Urinary bladder (tissue), 4 donors: Measurements from ENCODE around the gene ALDH1L2. TPM values are rescaled to one million over a fixed set of nuclear protein-coding genes. Genes with fewer than 3 reads are reported as not detected.

Source experiments
- DNase-seq: peaks from one replicate; pipeline ENCODE4 v3.0.0-alpha.2; 2015; ENCODE audit errors: extremely low spot score
- H3K27ac ChIP-seq: one replicate; pipeline ENCODE4 v1.5.1; 2013; ENCODE audit warnings: low read depth, mild to moderate bottlenecking, moderate library complexity
- H3K36me3 ChIP-seq: one replicate; pipeline ENCODE4 v1.6.1; 2013; ENCODE audit warnings: mild to moderate bottlenecking, moderate library complexity; ENCODE audit not compliant: insufficient read depth
- H3K4me1 ChIP-seq: one replicate; pipeline ENCODE4 v1.6.1; 2013; ENCODE audit warnings: mild to moderate bottlenecking, moderate library complexity; ENCODE audit not compliant: insufficient read depth
- H3K4me3 ChIP-seq: one replicate; pipeline ENCODE4 v1.5.1; 2013; ENCODE audit warnings: low read depth, low read length
- WGBS: extraction: QIAGEN DNeasy Blood & Tissue Kit; methylation state at CpG from one replicate; pipeline ENCODE4 v1.1.7; 2013; 5-methylcytosine and 5-hydroxymethylcytosine counted together
- polyA plus RNA-seq: library from polyadenylated mRNA; stranded (reverse); fragments of 200-250 nt; gene quantifications from one replicate; pipeline ENCODE4 v1.2.3, GENCODE V29; 2013
- total RNA-seq: library from RNA; depleted of rRNA; stranded (reverse); fragments of >200 nt; gene quantifications from one replicate; pipeline ENCODE4 v1.2.3, GENCODE V29; 2014
- donor health status: healthy with polysubstance abuse.
- donor health status: healthy.

ALDH1L2 gene
- total and polyA plus RNA-seq, 2 donors = 7.8 to 27.7 TPM

GRCh38 chr12:104974626-104975290 lies 109.5 kb downstream of the ALDH1L2 start:
- no peak overlapping the region for H3K4me3 ChIP-seq
- H3K36me3 ChIP-seq = no peaks in the 10 kb centered on the region
- DNase-seq = no peak
- WGBS = 85% methylated on average over 7 of the region's 7 CpGs
- H3K27ac ChIP-seq = no peak overlapping the region
- no peaks in the 10 kb centered on the region for H3K4me1 ChIP-seq

- 94% methylated on average over 5 of the region's 5 CpGs for WGBS
- no peak for DNase-seq
- Histone ChIP-seq H3K4me1 (no peaks in the 10 kb centered on the region), H3K36me3 (no peaks in the 10 kb centered on the region), H3K27ac (no peak overlapping the region), H3K4me3 (no peak overlapping the region)
These were observed 111.0 kb downstream of the ALDH1L2 start for GRCh38 chr12:104973250-104973649.

- Histone ChIP-seq H3K36me3 (no peaks in the 10 kb centered on the region), H3K4me1 (no peaks in the 10 kb centered on the region), H3K4me3 (no peak overlapping the region), H3K27ac (no peak overlapping the region)
- no peak for DNase-seq
- whole genome bisulfite sequencing = 65% methylated on average over 5 of the region's 5 CpGs
These were observed 113.0 kb downstream of the ALDH1L2 start for GRCh38 chr12:104971306-104971705.

Other genes with a start within 250 kb of the ALDH1L2 start
- gene SLC41A2, start 126.2 kb downstream of the ALDH1L2 start, total RNA-seq = 27.5 TPM
- 3.3 TPM for gene SLC41A2, start 126.2 kb downstream of the ALDH1L2 start, polyA plus RNA-seq
- 7.2 TPM for gene NOPCHAP1, start 98.1 kb downstream of the ALDH1L2 start, total RNA-seq
- 6.1 TPM for gene NOPCHAP1, start 98.1 kb downstream of the ALDH1L2 start, polyA plus RNA-seq
- gene WASHC4, start 23.3 kb upstream of the ALDH1L2 start, total RNA-seq = 209 TPM
- gene WASHC4, start 23.3 kb upstream of the ALDH1L2 start, polyA plus RNA-seq = 18.3 TPM
- gene APPL2, start 151.7 kb upstream of the ALDH1L2 start, total RNA-seq = 51.0 TPM
- 14.6 TPM for gene APPL2, start 151.7 kb upstream of the ALDH1L2 start, polyA plus RNA-seq
- gene C12orf75, start 246.2 kb upstream of the ALDH1L2 start, total RNA-seq = 21.7 TPM
- 4.2 TPM for gene C12orf75, start 246.2 kb upstream of the ALDH1L2 start, polyA plus RNA-seq